GM12878 (cell line): ENCODE data around the gene TYSND1. TPM values are rescaled to one million over a fixed set of nuclear protein-coding genes. Genes with fewer than 3 reads are reported as not detected.

ENCODE experiments used
- CBX5 ChIP-seq: sonication (generic); IDR thresholded peaks from 2 replicates; pipeline ENCODE4 v1.6.1; 2016; ENCODE audit warnings: low read depth, moderate library complexity, mild to moderate bottlenecking, inconsistent platforms
- DPF2 ChIP-seq: fragments of 450-650 bp; IDR thresholded peaks from 2 replicates; pipeline ENCODE4 v1.6.1; 2017; ENCODE audit warnings: mild to moderate bottlenecking
- ESRRA ChIP-seq: IDR thresholded peaks from 2 replicates; pipeline ENCODE4 v1.6.1; 2012; ENCODE audit warnings: mild to moderate bottlenecking, low read length, improper control_type of control experiment
- FOXK2 ChIP-seq: fragments of 450-650 bp; IDR thresholded peaks from 2 replicates; pipeline ENCODE4 v1.6.1; 2017; ENCODE audit warnings: mild to moderate bottlenecking, moderate library complexity
- HCFC1 ChIP-seq: fragments of 150-350 bp; IDR thresholded peaks from 2 replicates; pipeline ENCODE4 v1.6.1; 2014; ENCODE audit warnings: low read length
- MEF2B ChIP-seq: fragments of 450-650 bp; IDR thresholded peaks from 2 replicates; pipeline ENCODE4 v1.6.1; 2018; ENCODE audit warnings: mild to moderate bottlenecking, moderate library complexity; ENCODE audit not compliant: partially characterized antibody, poor library complexity, severe bottlenecking
- NBN ChIP-seq: fragments of 450-650 bp; IDR thresholded peaks from 2 replicates; pipeline ENCODE4 v1.6.1; 2016
- NR2C1 ChIP-seq: fragments of 450-650 bp; IDR thresholded peaks from 2 replicates; pipeline ENCODE4 v1.6.1; 2017; ENCODE audit warnings: antibody characterized with exemption, mild to moderate bottlenecking, moderate library complexity
- RAD21 ChIP-seq: IDR thresholded peaks from 2 replicates; pipeline ENCODE4 v1.6.1; 2011; ENCODE audit warnings: mild to moderate bottlenecking, low read depth, low read length, moderate library complexity; ENCODE audit not compliant: insufficient read depth
- RELA ChIP-seq: fragments of 450-650 bp; IDR thresholded peaks from 2 replicates; pipeline ENCODE4 v1.8.0; 2014; ENCODE audit warnings: borderline replicate concordance; ENCODE audit not compliant: partially characterized antibody
- RUNX3 ChIP-seq: IDR thresholded peaks from 2 replicates; pipeline ENCODE4 v1.6.1; 2012; ENCODE audit warnings: low read length, inconsistent platforms
- SIX5 ChIP-seq: IDR thresholded peaks from 2 replicates; pipeline ENCODE4 v1.6.1; 2011; ENCODE audit warnings: mild to moderate bottlenecking, low read depth, low read length, moderate library complexity; ENCODE audit not compliant: severe bottlenecking
- TBL1XR1 ChIP-seq: IDR thresholded peaks from 2 replicates; pipeline ENCODE4 v1.6.1; 2012; ENCODE audit warnings: low read depth, low read length, improper control_type of control experiment
- ZZZ3 ChIP-seq: IDR thresholded peaks from 2 replicates; pipeline ENCODE4 v1.6.1; 2011; ENCODE audit warnings: low read depth; ENCODE audit not compliant: control insufficient read depth, insufficient read length
- polyA plus RNA-seq, 11 experiments: library from polyadenylated mRNA; depleted of rRNA in 4 of 11; unstranded in 6 of 11; stranded (reverse) in 5 of 11; fragments of >200 nt; fragmentation: Nextera tagmentation in 4 of 11; fragmentation: Illumina TruSeq in 1 of 11; extraction: Ambion mirVana in 4 of 11; extraction: Trizol in 1 of 11; gene quantifications; 1 replicate in 1 of 11; 2 replicates in 10 of 11; pipeline versions ENCODE4 v1.2.1 to v1.2.3, GENCODE V29; 2011 to 2016; ENCODE audit warnings: inconsistent platforms in 2 of 11, missing spikeins in 2 of 11, low read depth in 1 of 11
- total RNA-seq, 4 experiments: library from RNA; depleted of rRNA in 3 of 4; stranded (reverse); fragments of >200 nt in 3 of 4; fragmentation: Illumina TruSeq in 1 of 4; extraction: Trizol in 1 of 4; gene quantifications; 2 replicates each; pipeline versions ENCODE4 v1.2.1 to v1.2.3, GENCODE V29; 2013 to 2021
- TF ChIP-seq, protein P1 (sequence below): IDR thresholded peaks from 2 replicates; pipeline ENCODE4 v1.6.1; 2012; ENCODE audit warnings: improper control_type of control experiment, low read depth, low read length; ENCODE audit not compliant: insufficient replicate concordance
- TF ChIP-seq, protein P2 (sequence below): IDR thresholded peaks from 2 replicates; pipeline ENCODE4 v1.6.1; 2011; ENCODE audit warnings: low read depth, mild to moderate bottlenecking, low read length, moderate library complexity, borderline replicate concordance; ENCODE audit errors: extremely low read depth
- TF ChIP-seq, protein P3 (sequence below): IDR thresholded peaks from 2 replicates; pipeline ENCODE4 v1.6.1; 2011; ENCODE audit warnings: borderline replicate concordance, low read depth, mild to moderate bottlenecking, moderate library complexity, low read length; ENCODE audit not compliant: insufficient read depth, poor library complexity, severe bottlenecking
- TF ChIP-seq, protein P4 (sequence below): fragments of 450-650 bp; formaldehyde crosslinking; IDR thresholded peaks from 2 replicates; pipeline ENCODE4 v1.4.0; 2022; ENCODE audit warnings: mild to moderate bottlenecking, moderate library complexity

Gene TYSND1
- total and polyA plus RNA-seq, 10 of the 15 experiments (the other 5 are each of a cell fraction or from before 2014, with no cell fraction given): 1.9 to 21.4 (median 12.0) TPM

DNA sequence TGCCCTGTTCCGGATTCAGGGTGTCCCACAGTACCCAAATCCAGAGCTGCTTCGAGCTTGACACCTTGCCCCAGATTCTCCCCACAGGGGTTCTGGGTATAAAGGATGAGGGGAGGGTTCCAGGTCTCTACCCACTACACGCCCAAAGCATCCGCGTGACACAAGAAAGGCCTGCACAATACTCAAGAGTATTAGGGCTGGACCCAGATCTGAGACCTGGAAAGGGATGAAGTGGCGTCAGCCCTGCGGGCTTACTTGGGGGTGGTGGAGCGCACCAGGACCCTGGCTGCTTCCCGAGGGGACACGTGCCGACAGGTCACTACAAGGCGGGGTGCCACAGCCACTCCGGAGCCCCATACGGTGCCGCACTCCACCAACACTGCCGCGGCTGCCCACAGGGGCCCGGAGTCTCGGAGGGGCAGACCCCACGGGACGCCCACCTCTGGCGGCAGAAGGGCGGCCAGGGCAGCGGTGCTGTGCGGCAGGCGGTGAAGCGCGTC is 1.3 kb downstream of the TYSND1 start (continued):
- TF ChIP-seq NR2C1 (no peak), RELA (no peak), TBL1XR1 (no peak), HCFC1 (no peak), ESRRA (no peak), CBX5 (no peak), RUNX3 (no peak), DPF2 (0 out of 2 replicates have a peak, but pooled peaks have one; percentile 62), FOXK2 (no peak), MEF2B (peak; percentile 23), ZZZ3 (no peak), SIX5 (no peak), NBN (no peak), RAD21 (no peak)
- TF ChIP-seq, protein P1, sequence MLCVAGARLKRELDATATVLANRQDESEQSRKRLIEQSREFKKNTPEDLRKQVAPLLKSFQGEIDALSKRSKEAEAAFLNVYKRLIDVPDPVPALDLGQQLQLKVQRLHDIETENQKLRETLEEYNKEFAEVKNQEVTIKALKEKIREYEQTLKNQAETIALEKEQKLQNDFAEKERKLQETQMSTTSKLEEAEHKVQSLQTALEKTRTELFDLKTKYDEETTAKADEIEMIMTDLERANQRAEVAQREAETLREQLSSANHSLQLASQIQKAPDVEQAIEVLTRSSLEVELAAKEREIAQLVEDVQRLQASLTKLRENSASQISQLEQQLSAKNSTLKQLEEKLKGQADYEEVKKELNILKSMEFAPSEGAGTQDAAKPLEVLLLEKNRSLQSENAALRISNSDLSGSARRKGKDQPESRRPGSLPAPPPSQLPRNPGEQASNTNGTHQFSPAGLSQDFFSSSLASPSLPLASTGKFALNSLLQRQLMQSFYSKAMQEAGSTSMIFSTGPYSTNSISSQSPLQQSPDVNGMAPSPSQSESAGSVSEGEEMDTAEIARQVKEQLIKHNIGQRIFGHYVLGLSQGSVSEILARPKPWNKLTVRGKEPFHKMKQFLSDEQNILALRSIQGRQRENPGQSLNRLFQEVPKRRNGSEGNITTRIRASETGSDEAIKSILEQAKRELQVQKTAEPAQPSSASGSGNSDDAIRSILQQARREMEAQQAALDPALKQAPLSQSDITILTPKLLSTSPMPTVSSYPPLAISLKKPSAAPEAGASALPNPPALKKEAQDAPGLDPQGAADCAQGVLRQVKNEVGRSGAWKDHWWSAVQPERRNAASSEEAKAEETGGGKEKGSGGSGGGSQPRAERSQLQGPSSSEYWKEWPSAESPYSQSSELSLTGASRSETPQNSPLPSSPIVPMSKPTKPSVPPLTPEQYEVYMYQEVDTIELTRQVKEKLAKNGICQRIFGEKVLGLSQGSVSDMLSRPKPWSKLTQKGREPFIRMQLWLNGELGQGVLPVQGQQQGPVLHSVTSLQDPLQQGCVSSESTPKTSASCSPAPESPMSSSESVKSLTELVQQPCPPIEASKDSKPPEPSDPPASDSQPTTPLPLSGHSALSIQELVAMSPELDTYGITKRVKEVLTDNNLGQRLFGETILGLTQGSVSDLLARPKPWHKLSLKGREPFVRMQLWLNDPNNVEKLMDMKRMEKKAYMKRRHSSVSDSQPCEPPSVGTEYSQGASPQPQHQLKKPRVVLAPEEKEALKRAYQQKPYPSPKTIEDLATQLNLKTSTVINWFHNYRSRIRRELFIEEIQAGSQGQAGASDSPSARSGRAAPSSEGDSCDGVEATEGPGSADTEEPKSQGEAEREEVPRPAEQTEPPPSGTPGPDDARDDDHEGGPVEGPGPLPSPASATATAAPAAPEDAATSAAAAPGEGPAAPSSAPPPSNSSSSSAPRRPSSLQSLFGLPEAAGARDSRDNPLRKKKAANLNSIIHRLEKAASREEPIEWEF: no peak
- TF ChIP-seq, protein P2, sequence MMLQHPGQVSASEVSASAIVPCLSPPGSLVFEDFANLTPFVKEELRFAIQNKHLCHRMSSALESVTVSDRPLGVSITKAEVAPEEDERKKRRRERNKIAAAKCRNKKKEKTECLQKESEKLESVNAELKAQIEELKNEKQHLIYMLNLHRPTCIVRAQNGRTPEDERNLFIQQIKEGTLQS: no peak
- TF ChIP-seq, protein P3, sequence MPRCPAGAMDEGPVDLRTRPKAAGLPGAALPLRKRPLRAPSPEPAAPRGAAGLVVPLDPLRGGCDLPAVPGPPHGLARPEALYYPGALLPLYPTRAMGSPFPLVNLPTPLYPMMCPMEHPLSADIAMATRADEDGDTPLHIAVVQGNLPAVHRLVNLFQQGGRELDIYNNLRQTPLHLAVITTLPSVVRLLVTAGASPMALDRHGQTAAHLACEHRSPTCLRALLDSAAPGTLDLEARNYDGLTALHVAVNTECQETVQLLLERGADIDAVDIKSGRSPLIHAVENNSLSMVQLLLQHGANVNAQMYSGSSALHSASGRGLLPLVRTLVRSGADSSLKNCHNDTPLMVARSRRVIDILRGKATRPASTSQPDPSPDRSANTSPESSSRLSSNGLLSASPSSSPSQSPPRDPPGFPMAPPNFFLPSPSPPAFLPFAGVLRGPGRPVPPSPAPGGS: no peak
- TF ChIP-seq, protein P4, sequence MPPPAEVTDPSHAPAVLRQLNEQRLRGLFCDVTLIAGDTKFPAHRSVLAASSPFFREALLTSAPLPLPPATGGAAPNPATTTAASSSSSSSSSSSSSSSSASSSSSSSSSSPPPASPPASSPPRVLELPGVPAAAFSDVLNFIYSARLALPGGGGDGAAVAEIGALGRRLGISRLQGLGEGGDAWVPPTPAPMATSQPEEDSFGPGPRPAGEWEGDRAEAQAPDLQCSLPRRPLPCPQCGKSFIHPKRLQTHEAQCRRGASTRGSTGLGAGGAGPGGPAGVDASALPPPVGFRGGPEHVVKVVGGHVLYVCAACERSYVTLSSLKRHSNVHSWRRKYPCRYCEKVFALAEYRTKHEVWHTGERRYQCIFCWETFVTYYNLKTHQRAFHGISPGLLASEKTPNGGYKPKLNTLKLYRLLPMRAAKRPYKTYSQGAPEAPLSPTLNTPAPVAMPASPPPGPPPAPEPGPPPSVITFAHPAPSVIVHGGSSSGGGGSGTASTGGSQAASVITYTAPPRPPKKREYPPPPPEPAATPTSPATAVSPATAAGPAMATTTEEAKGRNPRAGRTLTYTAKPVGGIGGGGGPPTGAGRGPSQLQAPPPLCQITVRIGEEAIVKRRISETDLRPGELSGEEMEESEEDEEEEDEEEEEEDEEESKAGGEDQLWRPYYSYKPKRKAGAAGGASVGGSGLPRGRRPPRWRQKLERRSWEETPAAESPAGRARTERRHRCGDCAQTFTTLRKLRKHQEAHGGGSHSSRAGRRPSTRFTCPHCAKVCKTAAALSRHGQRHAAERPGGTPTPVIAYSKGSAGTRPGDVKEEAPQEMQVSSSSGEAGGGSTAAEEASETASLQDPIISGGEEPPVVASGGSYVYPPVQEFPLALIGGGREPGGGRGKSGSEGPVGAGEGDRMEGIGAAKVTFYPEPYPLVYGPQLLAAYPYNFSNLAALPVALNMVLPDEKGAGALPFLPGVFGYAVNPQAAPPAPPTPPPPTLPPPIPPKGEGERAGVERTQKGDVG (CRISPR knock-in tag): no peak
